GM21526 (cell line): ENCODE measurements around the gene MAPT.
"Not testable (repeated sequence)": the region's sequence is repeated elsewhere in the genome, so short reads cannot be mapped to it uniquely, and the experiment has no call there.

Source experiments
- ATAC-seq: cut with Tn5 transposase; IDR thresholded peaks from one replicate; pipeline ENCODE4 v1.9.1; 2021; ENCODE audit warnings: moderate library complexity; ENCODE audit not compliant: unreplicated experiment, low FRiP score

The MAPT gene

DNA sequence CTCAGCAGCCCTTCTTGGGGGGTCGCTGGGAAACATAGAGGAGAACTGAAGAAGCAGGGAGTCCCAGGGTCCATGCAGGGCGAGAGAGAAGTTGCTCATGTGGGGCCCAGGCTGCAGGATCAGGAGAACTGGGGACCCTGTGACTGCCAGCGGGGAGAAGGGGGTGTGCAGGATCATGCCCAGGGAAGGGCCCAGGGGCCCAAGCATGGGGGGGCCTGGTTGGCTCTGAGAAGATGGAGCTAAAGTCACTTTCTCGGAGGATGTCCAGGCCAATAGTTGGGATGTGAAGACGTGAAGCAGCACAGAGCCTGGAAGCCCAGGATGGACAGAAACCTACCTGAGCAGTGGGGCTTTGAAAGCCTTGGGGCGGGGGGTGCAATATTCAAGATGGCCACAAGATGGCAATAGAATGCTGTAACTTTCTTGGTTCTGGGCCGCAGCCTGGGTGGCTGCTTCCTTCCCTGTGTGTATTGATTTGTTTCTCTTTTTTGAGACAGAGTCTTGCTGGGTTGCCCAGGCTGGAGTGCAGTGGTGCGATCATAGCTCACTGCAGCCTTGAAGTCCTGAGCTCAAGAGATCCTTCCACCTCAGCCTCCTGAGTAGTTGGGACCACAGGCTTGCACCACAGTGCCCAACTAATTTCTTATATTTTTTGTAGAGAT, 108.1 kb downstream of the MAPT start:
- no peak for ATAC-seq

DNA sequence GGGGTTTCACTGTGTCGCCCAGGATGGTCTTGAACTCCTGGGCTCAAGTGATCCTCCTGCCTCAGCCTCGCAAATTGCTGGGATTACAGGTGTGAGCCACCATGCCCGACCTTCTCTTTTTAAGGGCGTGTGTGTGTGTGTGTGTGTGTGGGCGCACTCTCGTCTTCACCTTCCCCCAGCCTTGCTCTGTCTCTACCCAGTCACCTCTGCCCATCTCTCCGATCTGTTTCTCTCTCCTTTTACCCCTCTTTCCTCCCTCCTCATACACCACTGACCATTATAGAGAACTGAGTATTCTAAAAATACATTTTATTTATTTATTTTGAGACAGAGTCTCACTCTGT, 108.6 kb downstream of the MAPT start:
- ATAC-seq, result no peak

DNA sequence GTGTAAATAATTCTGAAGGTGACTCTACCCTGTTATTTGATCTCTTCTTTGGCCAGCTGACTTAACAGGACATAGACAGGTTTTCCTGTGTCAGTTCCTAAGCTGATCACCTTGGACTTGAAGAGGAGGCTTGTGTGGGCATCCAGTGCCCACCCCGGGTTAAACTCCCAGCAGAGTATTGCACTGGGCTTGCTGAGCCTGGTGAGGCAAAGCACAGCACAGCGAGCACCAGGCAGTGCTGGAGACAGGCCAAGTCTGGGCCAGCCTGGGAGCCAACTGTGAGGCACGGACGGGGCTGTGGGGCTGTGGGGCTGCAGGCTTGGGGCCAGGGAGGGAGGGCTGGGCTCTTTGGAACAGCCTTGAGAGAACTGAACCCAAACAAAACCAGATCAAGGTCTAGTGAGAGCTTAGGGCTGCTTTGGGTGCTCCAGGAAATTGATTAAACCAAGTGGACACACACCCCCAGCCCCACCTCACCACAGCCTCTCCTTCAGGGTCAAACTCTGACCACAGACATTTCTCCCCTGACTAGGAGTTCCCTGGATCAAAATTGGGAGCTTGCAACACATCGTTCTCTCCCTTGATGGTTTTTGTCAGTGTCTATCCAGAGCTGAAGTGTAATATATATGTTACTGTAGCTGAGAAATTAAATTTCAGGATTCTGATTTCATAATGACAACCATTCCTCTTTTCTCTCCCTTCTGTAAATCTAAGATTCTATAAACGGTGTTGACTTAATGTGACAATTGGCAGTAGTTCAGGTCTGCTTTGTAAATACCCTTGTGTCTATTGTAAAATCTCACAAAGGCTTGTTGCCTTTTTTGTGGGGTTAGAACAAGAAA, 109.8 kb downstream of the MAPT start:
- ATAC-seq, result no peak

DNA sequence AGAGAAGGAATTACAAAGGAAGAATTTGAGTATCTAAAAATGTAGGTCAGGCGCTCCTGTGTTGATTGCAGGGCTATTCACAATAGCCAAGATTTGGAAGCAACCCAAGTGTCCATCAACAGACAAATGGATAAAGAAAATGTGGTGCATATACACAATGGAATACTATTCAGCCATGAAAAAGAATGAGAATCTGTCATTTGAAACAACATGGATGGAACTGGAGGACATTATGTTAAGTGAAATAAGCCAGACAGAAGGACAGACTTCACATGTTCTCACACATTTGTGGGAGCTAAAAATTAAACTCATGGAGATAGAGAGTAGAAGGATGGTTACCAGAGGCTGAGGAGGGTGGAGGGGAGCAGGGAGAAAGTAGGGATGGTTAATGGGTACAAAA, 111.7 kb downstream of the MAPT start:
- not testable (repeated sequence) for ATAC-seq

DNA sequence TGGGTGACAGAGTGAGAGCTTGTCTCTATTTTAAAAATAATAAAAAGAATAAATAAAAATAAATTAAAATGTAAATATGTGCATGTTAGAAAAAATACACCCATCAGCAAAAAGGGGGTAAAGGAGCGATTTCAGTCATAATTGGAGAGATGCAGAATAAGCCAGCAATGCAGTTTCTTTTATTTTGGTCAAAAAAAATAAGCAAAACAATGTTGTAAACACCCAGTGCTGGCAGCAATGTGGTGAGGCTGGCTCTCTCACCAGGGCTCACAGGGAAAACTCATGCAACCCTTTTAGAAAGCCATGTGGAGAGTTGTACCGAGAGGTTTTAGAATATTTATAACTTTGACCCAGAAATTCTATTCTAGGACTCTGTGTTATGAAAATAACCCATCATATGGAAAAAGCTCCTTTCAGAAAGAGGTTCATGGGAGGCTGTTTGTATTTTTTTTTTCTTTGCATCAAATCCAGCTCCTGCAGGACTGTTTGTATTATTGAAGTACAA, 113.2 kb downstream of the MAPT start:
- ATAC-seq, result no peak

DNA sequence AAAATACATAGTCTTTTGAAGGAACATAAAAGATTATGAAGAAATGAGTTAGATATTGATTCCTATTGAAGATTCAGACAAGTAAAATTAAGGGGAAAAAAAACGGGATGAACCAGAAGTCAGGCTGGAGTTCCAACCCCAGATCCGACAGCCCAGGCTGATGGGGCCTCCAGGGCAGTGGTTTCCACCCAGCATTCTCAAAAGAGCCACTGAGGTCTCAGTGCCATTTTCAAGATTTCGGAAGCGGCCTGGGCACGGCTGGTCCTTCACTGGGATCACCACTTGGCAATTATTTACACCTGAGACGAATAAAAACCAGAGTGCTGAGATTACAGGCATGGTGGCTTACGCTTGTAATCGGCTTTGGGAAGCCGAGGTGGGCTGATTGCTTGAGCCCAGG, 114.2 kb downstream of the MAPT start:
- ATAC-seq, result no peak

DNA sequence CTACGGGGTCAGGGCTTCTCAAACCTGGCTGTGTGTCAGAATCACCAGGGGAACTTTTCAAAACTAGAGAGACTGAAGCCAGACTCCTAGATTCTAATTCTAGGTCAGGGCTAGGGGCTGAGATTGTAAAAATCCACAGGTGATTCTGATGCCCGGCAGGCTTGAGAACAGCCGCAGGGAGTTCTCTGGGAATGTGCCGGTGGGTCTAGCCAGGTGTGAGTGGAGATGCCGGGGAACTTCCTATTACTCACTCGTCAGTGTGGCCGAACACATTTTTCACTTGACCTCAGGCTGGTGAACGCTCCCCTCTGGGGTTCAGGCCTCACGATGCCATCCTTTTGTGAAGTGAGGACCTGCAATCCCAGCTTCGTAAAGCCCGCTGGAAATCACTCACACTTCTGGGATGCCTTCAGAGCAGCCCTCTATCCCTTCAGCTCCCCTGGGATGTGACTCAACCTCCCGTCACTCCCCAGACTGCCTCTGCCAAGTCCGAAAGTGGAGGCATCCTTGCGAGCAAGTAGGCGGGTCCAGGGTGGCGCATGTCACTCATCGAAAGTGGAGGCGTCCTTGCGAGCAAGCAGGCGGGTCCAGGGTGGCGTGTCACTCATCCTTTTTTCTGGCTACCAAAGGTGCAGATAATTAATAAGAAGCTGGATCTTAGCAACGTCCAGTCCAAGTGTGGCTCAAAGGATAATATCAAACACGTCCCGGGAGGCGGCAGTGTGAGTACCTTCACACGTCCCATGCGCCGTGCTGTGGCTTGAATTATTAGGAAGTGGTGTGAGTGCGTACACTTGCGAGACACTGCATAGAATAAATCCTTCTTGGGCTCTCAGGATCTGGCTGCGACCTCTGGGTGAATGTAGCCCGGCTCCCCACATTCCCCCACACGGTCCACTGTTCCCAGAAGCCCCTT, 115.6 kb downstream of the MAPT start:
- no peak for ATAC-seq

DNA sequence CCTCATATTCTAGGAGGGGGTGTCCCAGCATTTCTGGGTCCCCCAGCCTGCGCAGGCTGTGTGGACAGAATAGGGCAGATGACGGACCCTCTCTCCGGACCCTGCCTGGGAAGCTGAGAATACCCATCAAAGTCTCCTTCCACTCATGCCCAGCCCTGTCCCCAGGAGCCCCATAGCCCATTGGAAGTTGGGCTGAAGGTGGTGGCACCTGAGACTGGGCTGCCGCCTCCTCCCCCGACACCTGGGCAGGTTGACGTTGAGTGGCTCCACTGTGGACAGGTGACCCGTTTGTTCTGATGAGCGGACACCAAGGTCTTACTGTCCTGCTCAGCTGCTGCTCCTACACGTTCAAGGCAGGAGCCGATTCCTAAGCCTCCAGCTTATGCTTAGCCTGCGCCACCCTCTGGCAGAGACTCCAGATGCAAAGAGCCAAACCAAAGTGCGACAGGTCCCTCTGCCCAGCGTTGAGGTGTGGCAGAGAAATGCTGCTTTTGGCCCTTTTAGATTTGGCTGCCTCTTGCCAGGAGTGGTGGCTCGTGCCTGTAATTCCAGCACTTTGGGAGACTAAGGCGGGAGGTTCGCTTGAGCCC, 116.3 kb downstream of the MAPT start:
- no peak for ATAC-seq

DNA sequence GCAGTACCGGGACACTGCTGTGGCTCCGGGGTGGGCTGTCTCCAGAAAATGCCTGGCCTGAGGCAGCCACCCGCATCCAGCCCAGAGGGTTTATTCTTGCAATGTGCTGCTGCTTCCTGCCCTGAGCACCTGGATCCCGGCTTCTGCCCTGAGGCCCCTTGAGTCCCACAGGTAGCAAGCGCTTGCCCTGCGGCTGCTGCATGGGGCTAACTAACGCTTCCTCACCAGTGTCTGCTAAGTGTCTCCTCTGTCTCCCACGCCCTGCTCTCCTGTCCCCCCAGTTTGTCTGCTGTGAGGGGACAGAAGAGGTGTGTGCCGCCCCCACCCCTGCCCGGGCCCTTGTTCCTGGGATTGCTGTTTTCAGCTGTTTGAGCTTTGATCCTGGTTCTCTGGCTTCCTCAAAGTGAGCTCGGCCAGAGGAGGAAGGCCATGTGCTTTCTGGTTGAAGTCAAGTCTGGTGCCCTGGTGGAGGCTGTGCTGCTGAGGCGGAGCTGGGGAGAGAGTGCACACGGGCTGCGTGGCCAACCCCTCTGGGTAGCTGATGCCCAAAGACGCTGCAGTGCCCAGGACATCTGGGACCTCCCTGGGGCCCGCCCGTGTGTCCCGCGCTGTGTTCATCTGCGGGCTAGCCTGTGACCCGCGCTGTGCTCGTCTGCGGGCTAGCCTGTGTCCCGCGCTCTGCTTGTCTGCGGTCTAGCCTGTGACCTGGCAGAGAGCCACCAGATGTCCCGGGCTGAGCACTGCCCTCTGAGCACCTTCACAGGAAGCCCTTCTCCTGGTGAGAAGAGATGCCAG, 117.6 kb downstream of the MAPT start:
- ATAC-seq, result no peak

DNA sequence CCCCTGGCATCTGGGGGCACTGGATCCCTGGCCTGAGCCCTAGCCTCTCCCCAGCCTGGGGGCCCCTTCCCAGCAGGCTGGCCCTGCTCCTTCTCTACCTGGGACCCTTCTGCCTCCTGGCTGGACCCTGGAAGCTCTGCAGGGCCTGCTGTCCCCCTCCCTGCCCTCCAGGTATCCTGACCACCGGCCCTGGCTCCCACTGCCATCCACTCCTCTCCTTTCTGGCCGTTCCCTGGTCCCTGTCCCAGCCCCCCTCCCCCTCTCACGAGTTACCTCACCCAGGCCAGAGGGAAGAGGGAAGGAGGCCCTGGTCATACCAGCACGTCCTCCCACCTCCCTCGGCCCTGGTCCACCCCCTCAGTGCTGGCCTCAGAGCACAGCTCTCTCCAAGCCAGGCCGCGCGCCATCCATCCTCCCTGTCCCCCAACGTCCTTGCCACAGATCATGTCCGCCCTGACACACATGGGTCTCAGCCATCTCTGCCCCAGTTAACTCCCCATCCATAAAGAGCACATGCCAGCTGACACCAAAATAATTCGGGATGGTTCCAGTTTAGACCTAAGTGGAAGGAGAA, 118.2 kb downstream of the MAPT start:
- ATAC-seq, result no peak

DNA sequence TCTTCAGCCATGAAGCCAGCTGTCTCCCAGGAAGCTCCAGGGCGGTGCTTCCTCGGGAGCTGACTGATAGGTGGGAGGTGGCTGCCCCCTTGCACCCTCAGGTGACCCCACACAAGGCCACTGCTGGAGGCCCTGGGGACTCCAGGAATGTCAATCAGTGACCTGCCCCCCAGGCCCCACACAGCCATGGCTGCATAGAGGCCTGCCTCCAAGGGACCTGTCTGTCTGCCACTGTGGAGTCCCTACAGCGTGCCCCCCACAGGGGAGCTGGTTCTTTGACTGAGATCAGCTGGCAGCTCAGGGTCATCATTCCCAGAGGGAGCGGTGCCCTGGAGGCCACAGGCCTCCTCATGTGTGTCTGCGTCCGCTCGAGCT, 118.8 kb downstream of the MAPT start:
- ATAC-seq, result no peak

DNA sequence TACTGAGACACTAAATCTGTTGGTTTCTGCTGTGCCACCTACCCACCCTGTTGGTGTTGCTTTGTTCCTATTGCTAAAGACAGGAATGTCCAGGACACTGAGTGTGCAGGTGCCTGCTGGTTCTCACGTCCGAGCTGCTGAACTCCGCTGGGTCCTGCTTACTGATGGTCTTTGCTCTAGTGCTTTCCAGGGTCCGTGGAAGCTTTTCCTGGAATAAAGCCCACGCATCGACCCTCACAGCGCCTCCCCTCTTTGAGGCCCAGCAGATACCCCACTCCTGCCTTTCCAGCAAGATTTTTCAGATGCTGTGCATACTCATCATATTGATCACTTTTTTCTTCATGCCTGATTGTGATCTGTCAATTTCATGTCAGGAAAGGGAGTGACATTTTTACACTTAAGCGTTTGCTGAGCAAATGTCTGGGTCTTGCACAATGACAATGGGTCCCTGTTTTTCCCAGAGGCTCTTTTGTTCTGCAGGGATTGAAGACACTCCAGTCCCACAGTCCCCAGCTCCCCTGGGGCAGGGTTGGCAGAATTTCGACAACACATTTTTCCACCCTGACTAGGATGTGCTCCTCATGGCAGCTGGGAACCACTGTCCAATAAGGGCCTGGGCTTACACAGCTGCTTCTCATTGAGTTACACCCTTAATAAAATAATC, 119.3 kb downstream of the MAPT start:
- ATAC-seq, result no peak

DNA sequence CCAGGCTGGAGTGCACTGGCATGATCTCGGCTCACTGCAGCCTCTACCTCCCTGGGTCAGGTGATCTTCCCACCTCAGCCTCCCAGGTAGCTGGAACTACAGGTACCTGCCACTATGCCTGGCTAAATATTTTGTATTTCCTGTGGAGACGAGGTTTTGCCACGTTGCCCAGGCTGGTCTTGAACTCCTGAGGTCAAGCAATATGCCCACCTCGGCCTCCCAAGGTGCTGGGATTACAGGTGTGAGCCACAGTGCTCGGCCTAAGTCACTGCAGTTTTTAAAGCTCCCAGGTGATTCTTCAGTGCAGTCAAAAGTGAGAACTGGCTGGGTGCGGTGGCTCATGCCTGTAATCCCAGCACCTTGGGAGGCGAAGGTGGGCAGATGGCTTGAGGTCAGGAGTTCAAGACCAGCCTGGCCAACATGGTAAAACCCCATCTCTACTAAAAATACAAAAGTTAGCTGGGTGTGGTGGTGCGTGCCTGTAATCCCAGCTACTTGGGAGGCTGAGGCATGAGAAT, 125.1 kb downstream of the MAPT start:
- not testable (repeated sequence) for ATAC-seq

DNA sequence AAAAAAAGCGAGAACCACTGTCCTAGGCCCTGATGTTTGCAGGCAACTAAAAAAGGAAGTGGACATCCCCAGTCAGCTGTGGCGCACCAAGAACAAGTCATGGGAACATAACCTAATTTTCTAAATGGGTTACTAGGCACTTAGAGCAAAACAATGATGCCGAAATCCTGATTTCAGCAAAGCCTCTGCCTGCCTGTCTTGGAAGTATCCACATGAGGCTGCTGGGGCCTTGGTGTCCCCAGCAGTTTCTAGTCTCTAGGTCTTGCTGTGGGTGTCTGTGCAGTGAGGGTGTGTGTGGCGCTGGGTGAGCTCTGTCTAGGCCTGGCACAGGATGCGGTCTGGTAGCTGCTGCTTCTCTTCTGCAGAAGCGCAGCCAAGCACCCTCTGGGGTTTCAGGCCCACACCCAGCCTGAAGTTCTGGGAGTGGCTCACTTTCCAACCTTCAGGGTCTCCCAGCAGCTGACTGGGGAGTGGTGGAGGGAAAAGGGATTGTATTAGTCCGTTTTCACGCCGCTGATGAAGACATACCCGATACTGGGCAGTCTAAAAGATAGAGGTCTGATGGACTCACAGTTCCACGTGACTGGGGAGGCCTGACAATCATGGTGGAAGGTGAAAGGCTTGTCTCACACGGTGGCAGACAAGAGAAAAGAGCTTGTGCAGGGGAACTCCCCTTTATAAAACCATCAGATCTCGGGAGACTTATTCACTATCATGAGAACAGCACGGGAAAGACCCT, 125.8 kb downstream of the MAPT start:
- no peak for ATAC-seq

DNA sequence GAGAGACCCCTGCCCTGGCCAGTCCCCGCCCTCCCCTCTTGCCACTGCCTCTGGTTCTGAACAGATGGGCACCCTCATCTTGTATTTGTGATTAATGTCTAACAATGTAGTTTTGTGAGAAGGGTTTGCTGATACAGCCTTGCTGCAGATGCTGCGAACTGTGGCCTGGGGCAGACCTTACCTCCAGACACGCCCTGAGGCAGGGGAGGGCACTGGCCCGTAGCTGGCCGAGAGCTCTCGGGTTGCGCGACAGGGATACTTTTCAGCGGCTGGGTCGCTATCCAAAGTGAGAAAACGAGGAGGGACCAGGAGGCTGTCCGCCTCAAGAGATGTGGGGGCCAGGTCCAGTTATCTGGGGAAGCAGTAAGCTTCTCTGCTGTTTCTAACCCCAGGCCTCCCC, 126.6 kb downstream of the MAPT start:
- ATAC-seq, result no peak

DNA sequence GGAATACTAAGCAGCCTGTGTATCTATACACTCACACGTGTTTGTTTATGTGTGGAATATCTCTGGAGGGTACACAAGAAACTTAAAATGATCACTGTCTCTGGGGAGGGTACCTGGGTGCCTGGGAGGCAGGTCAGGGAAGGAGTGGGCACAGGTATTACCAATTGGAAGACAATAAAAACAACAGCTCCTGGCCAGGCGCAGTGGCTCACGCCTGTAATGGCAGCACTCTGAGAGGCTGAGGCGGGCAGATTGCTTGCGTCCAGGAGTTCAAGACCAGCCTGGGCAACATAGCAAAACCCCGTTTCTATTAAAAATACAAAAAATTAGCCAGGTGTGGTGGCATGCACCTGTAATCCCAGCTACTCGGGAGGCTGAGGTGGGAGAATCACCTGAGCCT, 129.0 kb downstream of the MAPT start:
- ATAC-seq, result not testable (repeated sequence)

DNA sequence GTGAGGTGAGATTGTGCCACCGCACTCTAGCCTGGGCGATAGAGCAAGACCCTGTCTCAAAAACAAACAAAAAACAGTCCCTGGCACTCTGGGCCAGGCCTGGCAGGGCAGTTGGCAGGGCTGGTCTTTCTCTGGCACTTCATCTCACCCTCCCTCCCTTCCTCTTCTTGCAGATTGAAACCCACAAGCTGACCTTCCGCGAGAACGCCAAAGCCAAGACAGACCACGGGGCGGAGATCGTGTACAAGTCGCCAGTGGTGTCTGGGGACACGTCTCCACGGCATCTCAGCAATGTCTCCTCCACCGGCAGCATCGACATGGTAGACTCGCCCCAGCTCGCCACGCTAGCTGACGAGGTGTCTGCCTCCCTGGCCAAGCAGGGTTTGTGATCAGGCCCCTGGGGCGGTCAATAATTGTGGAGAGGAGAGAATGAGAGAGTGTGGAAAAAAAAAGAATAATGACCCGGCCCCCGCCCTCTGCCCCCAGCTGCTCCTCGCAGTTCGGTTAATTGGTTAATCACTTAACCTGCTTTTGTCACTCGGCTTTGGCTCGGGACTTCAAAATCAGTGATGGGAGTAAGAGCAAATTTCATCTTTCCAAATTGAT, 129.5 kb downstream of the MAPT start:
- ATAC-seq, result no peak

DNA sequence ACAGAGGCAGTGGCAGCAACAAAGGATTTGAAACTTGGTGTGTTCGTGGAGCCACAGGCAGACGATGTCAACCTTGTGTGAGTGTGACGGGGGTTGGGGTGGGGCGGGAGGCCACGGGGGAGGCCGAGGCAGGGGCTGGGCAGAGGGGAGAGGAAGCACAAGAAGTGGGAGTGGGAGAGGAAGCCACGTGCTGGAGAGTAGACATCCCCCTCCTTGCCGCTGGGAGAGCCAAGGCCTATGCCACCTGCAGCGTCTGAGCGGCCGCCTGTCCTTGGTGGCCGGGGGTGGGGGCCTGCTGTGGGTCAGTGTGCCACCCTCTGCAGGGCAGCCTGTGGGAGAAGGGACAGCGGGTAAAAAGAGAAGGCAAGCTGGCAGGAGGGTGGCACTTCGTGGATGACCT, 130.2 kb downstream of the MAPT start:
- no peak for ATAC-seq
